GM12891 (cell line): ENCODE data around the gene ADAMTSL3.

Experiments used
- POLR2A ChIP-seq: IDR thresholded peaks from 2 replicates; pipeline ENCODE4 v1.6.1; 2011; ENCODE audit warnings: low read depth, low read length, control low read depth
- POLR2AphosphoS5 ChIP-seq: IDR thresholded peaks from 2 replicates; pipeline ENCODE4 v1.6.1; 2011; ENCODE audit warnings: low read depth, low read length, control low read depth
- POU2F2 ChIP-seq: IDR thresholded peaks from 2 replicates; pipeline ENCODE4 v1.6.1; 2011; ENCODE audit warnings: low read depth, mild to moderate bottlenecking, control low read depth, low read length, moderate library complexity
- TAF1 ChIP-seq: IDR thresholded peaks from 2 replicates; pipeline ENCODE4 v1.6.1; 2011; ENCODE audit warnings: low read depth, low read length, control low read depth

- TF ChIP-seq POLR2A (no peak), TAF1 (no peak), POLR2AphosphoS5 (no peak), POU2F2 (no peak)
Observed at GRCh38 chr15:83940136-83940535, 286.2 kb downstream of the ADAMTSL3 start.
